ENCODE measurements around the gene SLC15A5.

SLC15A5 gene

DNA sequence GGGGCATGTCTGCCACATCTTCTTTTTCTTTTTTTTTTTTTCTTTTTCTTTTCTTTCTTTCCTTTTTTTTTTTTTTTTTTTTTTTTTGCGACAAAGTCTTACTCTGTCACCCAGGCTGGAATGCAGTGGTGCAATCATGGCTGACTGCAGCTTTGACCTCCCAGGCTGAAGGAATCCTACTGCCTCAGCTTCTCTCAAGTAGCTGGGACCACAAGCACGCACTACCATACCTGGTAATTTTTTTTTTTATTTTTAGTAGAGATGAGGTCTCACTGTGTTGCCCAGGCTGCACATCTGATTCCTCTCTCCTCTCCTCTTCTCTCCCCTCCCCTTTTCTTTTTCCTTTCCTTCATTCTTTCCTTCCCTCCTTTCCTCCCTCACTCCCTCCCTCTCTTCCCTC lies 18.5 kb downstream of the SLC15A5 start:
- DNase-seq, result no peak

DNA sequence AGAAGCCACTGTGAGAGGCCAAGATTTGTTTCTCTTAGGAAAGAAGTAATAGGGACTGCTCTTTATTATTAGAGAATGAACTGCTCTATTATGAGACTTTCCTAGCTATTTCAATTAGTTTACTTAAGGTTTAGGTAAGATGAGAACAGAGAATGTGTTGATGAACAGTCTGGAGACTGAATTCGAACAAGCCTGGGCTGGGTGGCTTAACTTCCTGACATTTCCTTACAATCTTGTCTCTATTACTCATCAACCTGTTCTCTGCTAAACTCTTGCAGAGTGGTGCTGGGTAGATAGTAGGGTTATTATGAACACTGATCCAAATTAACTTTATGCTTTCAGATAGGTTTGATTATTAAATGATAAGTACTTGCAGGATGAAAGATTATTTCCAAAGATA lies 31.2 kb downstream of the SLC15A5 start:
- no peak for DNase-seq

DNA sequence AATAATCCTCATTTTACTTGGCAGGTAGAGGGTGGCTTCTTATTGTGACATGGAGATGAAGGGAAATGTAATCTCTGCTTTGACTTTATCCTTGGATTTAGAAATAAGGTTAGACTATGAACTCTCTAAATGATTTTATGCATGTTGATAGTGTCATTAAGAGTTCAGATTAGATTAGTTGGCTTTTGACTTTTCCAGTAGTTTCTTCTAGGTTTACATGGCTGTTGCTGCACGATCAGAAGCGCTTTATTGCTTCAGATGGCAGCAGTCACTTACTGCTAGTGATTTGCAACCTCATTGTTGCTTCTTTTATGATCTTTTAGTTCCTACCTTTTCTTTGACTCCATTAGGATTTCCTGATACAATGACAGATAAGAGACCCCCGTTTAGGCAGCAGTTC lies 32.3 kb downstream of the SLC15A5 start:
- DNase-seq, result no peak

DNA sequence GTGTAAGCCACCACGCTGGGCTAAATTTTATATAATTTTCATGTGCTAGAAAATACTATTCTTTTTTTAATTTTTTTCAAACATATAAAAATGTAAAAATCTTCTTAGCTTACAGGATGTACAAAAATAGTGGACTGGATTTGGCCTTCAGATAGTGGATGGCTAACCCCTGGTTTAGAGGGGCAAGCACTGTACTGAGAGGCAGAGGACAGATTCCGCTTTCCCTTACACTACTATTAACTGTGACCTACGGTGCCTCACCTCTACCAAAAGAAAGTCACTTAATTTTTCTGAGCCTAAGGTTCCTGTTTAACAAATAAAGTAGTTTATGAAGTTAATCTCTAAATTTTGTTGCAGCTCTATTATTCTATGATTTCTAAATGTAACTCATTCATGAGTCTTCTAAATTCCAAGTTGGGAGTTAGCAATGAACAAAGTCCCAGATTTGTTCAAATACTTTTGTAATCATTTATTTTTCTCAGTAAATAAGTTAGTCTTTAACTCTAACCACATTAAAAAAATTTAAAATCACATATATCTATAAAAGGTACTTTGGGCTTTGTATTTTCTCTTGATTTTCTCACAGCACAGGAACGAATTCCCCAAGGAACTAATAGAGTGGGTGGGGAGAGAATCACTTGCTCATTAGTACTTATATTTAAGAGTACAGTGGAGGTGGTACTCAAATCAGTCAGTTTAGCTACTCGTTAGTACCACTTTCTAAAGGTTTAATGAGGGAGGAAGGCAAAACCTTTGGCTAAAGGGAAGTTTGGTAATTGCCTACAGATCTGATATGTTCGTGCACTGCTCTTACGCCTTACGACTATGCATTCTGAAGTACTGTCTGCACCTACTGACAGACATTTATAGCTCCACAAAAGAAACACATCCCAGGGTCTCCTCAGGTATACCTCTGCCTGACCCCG lies 33.7 kb downstream of the SLC15A5 start:
- DNase-seq, result no peak

DNA sequence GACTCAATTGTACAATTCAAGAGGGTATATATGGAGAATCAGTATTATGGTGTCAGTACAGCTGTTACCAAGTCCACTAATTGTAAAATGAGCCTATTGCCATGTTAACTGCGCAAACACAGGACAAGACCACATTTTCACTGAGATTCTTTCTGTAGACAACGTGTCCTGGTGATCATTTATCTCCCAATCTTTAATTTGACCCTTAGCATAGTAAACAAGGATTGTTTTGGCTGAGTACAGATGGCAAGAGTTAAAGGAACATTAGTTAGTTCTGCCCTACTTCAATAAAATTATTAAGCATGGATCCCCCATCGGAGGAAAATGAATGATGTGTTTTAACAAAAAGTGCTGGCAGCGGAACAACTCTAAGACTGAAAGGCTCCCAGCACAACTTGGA lies 36.1 kb downstream of the SLC15A5 start:
- no peak for DNase-seq

DNA sequence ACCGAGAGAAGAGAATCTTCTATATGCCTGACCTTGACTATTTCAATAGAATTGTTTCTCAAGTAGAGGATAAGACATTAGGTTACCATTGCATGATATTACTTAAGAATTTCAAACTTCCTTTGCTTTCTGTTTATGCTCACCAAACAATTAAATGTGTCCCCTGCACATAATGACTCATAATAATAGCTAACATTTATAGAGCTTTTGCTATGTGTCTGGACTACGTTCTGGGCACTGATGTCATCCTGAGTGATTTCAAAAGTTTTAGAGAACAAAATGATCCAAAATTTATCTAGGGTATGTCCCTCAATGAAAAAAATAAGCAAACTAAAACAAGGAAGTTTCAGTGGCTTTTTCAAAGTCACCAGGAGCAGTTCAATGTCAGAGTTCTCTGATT lies 38.8 kb downstream of the SLC15A5 start:
- no peak for DNase-seq

DNA sequence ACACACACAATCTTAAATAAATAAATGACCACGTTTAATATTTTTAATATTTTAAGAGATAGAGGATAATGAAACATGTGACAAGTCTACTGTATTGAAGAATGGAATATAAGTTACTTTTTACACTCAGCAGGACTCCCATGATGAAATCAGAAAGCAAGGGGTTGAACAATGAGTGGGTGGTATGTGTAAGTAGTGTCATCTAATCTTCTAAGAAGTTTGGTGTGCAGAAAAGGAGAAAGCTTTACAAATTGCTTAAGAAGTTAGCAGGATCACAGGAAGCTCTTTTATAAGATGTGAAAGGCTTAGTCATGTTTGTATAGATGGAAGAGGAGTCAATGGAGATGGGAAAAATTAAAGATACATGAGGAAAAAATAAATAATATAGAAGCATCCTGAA lies 47.8 kb downstream of the SLC15A5 start:
- DNase-seq, result no peak

DNA sequence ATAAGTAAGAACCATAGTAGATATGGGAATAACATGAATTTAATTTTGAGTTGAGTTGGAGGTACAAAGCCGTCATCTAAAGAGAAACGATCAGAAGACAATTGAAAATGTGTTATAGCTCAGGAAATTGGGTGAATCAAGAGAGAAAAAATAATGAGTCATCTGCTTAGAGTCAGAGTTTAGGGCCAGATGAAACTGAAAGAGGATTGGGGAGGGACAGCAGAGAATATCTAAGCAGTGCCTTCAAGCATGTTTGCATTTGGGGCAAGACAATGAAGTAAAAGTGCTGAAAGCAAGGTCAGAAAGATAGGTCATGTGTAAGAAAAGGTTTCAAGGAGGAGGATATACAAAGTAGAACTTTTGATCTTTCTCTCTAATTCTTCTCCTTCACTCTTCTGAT lies 49.4 kb downstream of the SLC15A5 start:
- no peak for DNase-seq

DNA sequence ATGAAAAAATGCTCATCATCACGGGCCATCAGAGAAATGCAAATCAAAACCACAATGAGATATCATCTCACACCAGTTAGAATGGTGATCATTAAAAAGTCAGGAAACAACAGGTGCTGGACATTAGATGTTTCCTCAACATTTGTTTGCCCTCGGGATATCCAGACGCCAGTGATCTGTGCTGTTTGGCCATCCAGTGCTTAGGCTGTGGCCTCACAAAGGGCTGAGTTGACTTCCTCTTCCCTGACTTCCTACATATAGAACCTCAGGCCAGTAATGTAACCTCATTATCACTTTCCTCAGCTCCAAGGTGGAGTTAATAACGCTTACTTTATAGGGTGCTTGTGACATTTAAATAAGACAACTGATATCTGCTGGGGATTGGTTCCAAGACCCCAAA lies 51.8 kb downstream of the SLC15A5 start:
- DNase-seq, result no peak

DNA sequence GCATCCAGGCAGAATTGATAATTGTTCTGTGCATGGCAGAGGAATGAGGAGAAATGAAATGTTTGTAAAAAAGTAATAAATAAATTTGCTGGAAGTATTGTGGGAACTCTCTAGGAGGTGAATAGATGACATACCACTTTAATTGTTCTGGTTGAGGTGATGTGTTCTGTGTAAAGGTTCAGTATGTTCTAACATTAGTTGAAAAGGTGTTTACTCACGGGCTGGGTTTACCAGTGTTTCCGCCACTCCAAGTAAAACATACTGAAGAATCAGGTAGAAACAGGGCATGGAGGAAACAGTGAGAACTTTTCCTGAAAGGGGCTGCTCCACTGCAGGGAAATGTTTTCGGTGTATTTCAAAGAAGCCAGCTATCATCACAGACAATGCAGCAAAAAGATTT lies 53.3 kb downstream of the SLC15A5 start:
- no peak for DNase-seq

DNA sequence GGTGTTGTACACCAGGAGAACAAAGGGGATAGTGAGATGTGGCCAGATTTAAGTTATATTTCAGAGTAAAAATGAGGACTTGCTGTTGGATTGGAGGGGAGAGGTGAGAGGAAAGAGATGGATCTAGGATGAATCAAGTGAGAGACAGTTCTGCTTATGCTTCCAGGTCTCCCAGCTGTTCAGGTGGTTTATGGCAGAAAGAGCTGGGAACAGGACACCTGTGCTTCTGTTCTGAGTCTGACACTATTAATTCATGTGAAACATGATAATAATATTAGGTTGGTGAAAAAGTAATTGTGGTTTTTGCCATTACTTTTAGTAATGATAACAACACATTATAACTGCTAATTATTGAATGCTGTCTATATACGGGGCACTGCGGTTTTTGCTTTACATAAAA lies 55.7 kb downstream of the SLC15A5 start:
- DNase-seq, result no peak

DNA sequence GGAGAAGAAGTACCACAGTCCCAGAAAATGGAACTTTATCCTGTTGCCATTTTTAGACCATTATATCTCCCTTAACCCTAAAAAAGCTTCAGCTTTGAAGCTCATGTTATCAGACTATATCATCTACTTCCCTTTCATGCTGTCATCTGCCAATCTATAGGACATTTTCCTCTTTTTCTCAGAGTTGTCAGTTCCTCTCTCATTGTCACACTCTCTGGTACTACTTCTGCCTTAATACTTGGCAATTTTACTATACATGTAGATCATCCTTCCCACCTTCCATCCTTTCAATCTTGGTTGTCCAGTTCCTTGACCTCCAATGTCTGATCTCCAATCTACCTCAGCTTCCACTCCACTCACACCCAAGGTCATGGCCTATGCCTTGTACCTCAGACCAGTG lies 57.4 kb downstream of the SLC15A5 start:
- DNase-seq, result no peak

DNA sequence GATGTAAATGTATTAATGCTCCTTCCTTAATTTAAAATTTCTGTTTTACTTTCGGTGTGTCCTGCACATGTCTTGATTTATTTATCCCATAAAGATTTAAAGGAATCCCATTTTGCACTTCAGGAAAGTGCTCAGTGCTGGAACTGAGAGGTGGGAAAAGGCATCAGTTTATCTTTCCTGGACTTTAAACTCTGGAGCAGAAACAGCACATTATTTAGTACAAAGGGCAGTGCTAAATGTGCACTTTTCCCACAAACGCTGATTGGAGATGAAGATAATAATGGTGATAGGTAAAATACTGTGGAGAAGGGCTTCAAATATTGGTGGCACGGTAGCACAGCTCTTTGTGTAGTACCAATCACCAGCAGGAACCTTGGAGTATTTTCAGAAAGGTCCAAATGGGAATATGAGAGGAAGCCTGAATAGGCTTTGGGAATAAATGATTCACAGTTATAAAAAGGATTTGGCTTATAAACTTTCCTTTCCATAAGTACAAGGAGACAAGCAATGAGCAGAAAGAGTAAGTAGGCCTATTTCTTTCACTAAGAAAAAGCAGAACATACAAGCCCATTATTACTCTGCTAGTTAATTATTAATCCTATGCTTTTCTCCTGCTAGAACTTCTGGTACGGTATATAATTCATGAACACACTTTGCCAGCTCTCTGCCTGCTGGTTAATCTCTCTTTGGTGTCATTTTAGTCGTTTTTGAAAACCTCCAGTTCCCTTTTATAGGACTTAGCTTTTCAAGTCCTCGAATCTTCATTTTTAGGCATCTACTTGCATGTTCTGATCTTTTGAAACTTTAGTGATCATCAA lies 58.3 kb downstream of the SLC15A5 start:
- DNase-seq, result no peak

DNA sequence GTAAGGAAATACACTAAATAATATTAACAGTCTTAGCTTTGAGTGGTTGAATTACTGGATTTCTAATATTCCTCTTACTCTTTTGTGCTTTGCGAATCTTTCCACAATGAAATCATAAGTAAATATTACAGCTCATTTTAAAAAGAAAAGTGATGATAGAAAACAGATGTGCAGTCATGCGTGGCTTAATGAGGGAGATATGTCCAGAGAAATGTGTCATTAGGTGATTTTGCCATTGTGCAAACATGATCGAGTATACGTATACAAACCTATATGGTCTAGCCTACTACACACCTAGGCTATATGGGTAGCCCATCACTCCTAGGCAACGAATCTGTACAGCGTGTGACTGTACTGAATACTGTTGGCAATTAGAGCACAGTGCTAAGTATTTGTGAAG lies 59.3 kb downstream of the SLC15A5 start:
- DNase-seq, result no peak

DNA sequence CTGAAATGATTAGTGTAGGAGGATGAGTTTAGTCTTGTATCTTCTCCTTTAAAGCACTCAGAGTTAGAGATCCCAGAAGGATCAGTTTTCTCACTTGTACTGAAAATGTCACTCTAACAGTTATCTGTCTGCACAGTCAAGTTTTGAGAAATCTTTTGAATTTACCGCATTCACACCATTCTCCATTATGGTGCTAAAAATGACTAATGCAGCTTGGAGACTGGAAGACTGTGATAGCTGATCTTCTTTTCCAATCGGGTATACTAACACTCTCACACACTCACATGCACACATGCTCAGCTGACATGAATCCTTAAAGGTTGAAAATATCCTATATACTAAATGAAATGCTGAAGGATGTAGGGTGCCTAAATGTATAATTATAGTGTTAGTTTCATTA lies 65.8 kb downstream of the SLC15A5 start:
- DNase-seq, result no peak

DNA sequence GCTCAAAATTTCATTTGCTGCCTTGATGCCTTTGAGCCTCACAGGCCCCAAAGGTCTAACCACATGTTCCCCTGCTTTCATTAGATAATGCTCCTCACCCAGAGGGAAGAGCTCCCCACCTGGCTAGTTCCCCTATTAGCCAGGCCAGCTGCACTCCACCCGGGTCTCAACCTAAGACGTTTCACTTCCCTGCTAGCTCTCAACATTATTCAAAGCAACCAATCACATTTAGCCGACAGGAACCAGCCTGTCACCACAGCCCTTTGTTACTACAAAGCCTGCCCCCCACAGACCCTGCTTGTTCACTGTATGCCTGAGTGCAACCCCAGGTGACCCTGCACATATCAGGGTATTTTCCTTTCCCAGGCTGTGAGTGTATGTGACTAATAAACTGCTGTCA lies 78.6 kb downstream of the SLC15A5 start:
- no peak for DNase-seq

DNA sequence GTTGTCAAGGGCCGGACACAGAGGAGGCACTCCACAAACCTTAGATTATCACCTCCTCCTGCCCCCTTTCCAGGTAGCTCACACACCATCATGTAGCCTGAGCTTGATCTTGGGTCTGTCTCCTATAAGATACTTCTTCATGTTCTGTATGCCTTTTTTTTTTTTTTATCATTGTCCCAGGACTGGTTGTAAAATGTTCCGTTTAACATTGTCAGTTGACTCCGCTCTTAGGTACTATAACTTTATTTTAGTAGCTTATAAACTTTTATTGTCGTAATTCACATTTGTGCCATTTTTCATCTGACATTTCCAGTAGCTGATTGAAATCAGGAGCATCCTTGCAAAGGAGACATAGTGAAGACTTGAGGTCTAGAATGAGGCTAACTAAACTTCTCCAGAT lies 79.9 kb downstream of the SLC15A5 start:
- no peak for DNase-seq

DNA sequence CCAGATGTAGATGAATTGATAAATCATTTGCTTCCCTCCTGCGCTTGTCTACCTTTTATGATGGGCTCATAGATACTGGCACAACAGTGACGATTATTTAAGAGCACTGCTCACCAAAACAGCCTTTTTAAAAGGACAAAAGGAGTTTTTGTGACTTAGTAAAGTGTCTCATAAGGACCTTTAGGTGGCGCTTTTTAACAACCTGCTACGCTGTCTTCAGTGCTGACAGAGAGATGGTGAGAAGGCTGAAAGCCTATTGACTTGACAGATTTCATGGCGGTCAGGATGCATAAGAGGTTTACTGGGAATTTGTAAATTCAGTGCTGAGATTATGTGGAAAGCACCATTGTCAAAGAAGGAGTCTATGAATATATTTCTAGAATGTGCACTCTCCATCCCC lies 87.6 kb downstream of the SLC15A5 start:
- no peak for DNase-seq

DNA sequence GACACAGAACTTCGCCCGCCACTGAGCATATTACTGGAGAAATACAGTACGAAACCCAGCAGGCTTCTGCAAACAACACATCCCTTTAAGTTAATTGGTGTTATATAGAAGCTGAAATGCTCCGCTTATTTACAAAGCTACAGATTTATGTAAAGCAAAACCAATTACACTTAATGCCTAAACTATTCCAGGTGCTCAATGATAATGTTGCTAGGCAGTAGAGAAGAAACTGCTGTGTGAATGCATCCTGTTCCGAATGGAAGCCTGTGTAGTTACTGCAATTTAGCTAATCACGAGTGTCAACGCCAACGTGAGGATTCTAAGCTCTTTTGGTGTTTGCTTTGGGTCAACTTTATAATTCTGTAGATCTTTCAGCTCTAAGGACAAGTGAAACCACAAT lies 89.8 kb downstream of the SLC15A5 start:
- no peak for DNase-seq

DNA sequence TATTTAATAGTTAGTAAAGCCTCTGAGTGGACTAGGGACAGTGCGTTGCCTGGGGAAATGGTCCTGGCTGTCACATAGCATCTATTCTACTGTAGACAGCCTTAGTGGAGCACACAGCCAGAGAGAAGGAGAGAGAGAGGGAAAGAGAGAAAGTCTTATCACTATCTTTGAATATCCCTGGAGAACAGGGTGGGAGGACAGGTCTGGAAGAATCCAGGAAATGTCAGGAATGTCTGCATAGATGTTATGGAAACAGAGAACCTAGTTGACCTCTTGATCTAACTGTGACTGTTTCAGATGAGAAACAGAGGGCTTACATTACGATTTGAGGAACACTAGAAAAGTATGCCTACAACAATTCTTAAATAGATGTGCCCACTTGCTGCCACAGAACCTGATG lies 92.8 kb downstream of the SLC15A5 start:
- DNase-seq, result no peak

DNA sequence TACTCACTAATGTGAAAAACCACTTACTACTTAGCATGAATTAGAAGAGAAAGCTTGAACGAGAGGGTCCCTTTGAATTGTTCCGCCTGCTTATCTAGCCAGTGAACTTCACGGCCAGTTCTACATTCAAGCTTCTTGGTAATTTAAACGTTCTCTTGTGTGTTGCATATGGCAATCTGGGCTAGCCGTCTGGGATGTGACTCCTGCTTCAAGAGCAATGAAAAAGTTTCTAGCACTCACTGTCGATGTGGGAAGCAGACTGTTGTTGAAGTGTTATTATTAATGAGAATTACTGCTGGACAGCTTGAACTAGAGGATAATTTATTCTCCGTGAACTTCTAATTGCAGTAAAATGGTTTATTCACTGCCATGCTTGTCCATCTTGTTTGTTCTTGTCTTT lies 93.9 kb downstream of the SLC15A5 start:
- no peak for DNase-seq

DNA sequence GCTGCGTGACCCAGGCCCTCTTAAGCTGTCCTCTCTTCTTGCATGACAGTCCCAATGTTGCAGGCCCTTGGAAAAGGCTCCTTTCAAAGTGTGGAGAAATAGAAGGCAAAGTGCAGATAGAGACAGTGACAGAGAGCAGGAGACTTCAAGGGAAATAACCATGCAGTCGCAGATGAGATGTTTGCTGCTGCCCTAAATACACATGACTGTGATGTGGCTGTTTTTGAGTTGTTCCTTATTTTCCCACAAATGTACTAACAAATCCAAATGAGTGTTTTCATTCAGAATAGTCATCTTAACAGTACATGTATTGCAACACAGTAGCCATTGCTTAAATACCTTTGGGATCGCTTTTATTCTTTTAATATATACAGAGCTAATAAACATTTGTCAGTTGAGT lies 101.6 kb downstream of the SLC15A5 start:
- DNase-seq, result no peak

DNA sequence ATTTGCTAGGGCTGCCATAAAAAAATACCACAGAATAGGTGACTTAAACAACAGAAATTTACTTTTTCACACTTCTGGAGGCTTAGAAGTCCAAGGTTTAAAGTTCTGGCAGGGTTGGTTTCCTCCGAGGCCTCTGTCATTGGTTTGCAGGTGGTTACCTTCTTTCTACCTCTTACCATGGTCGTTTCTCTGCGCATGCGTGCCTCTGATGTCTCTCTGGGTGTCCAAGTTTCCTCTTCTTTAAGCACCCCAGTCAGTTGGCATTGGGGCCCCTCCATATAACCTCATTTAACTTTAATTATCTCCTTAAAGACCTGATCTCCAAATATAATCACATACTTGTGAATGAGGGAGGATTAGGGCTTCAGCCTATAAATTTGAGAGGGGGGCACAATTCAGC lies 103.2 kb downstream of the SLC15A5 start:
- DNase-seq, result no peak

DNA sequence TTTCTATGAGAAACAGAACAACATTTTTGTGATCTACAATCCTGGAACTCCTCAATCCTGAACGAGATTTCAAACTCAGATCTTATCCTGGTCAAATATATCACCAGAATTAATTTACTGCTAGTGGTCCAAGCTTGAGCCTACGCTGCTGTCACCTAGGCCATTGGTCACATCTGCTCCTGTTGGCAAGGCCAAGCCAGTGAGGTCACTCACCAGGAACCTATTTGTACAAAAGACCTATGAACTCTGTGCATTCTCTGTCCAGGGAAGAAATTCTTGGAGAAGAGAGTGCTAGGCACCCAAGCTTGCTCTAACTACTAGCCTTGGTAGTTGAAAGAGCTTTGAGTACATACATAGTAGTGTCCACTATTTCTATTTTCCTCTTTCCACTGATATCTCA lies 106.1 kb downstream of the SLC15A5 start:
- DNase-seq, result no peak
